Transverse colon (tissue), 3 donors: Measurements from ENCODE around the gene GSG1L.

Experiments
- EP300 ChIP-seq: sonication (generic); formaldehyde crosslinking; IDR thresholded peaks from one replicate; pipeline ENCODE4 v1.6.1; 2017; ENCODE audit warnings: antibody characterized with exemption, low read depth
- POLR2A ChIP-seq: fragments of 450-650 bp; IDR thresholded peaks from one replicate; pipeline ENCODE4 v1.6.1; 2016; ENCODE audit warnings: antibody characterized with exemption, mild to moderate bottlenecking, moderate library complexity
- TF ChIP-seq, protein P1 (sequence below), 5 experiments: fragments of 200-600 bp in 3 of 5; fragments of 450-650 bp in 2 of 5; sonication (generic) in 3 of 5; IDR thresholded peaks; 1 replicate in 2 of 5; 2 replicates in 3 of 5; pipeline ENCODE4 v1.5.1; 2016 to 2017; ENCODE audit warnings: antibody characterized with exemption in 5 of 5, inconsistent platforms in 3 of 5, mild to moderate bottlenecking in 2 of 5, moderate library complexity in 1 of 5

DNA sequence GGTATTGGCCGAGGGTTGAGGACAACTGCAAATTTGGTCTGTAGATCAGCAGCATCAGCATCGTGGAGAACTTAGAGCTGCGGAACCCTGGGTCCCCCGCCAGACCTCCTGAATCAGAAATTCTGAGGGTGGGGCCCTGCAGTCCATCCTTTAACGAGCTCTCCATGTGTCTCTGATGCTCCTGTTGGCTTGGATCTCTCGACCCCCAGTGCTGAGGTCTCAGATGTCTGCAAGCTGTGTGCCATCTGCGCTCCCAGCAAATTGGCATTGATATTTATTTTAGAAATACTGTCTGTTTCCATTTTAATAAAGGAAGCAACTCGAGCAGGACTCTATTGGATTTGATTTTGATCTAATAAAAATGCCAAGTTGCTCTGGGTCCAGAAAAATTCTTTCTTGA lies 263.6 kb downstream of the GSG1L start:
- TF ChIP-seq, protein P1, sequence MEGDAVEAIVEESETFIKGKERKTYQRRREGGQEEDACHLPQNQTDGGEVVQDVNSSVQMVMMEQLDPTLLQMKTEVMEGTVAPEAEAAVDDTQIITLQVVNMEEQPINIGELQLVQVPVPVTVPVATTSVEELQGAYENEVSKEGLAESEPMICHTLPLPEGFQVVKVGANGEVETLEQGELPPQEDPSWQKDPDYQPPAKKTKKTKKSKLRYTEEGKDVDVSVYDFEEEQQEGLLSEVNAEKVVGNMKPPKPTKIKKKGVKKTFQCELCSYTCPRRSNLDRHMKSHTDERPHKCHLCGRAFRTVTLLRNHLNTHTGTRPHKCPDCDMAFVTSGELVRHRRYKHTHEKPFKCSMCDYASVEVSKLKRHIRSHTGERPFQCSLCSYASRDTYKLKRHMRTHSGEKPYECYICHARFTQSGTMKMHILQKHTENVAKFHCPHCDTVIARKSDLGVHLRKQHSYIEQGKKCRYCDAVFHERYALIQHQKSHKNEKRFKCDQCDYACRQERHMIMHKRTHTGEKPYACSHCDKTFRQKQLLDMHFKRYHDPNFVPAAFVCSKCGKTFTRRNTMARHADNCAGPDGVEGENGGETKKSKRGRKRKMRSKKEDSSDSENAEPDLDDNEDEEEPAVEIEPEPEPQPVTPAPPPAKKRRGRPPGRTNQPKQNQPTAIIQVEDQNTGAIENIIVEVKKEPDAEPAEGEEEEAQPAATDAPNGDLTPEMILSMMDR (IDR thresholded peaks at IDR 0.05), result no peak
- TF ChIP-seq EP300, result no peak
- TF ChIP-seq POLR2A, result no peak
